ENCODE measurements around the gene MEA1.

The MEA1 gene

GRCh38 chr6:43061861-43062260 is 48.1 kb upstream of the MEA1 start:
- H3K4me1 ChIP-seq (ENCODE audit: control insufficient read depth, insufficient read depth, low read length) = peaks cover 9% of the 10 kb centered on the region
- TF ChIP-seq HOXA7 (CRISPR knock-in tag; IDR thresholded peaks at IDR 0.05; ENCODE audit: borderline replicate concordance) = no peak
- no peak for TF ChIP-seq SALL2 (tag by site-specific recombination; IDR thresholded peaks at IDR 0.05; ENCODE audit: borderline replicate concordance)
- no peak for TF ChIP-seq ATF2 (tag by site-specific recombination; IDR thresholded peaks at IDR 0.05; ENCODE audit: low read depth)
- no peak for TF ChIP-seq ZNF18 (tag by site-specific recombination; IDR thresholded peaks at IDR 0.05)
- no peak for TF ChIP-seq SP2 (tag by site-specific recombination; IDR thresholded peaks at IDR 0.05)
- no peak for TF ChIP-seq ZNF184 (tag by site-specific recombination; IDR thresholded peaks at IDR 0.05)
- no peak for TF ChIP-seq ZNF26 (tag by site-specific recombination; IDR thresholded peaks at IDR 0.05)
- TF ChIP-seq ZNF792 (tag by site-specific recombination; IDR thresholded peaks at IDR 0.05) = no peak
- no peak for TF ChIP-seq ZNF645 (tag by site-specific recombination; IDR thresholded peaks at IDR 0.05)
- TF ChIP-seq ZNF155 (tag by site-specific recombination; IDR thresholded peaks at IDR 0.05) = no peak
- no peak for TF ChIP-seq ZBTB11 (tag by site-specific recombination; conservative IDR thresholded peaks at IDR 0.05; ENCODE audit: low read depth)
- no peak for TF ChIP-seq GLI4 (tag by site-specific recombination; IDR thresholded peaks at IDR 0.05)
- no peak for TF ChIP-seq BCL6B (tag by site-specific recombination; IDR thresholded peaks at IDR 0.05)
- no peak for TF ChIP-seq ZNF747 (tag by site-specific recombination; IDR thresholded peaks at IDR 0.05)
- no peak for TF ChIP-seq ZNF2 (tag by site-specific recombination; IDR thresholded peaks at IDR 0.05)
- TF ChIP-seq ZNF843 (tag by site-specific recombination; IDR thresholded peaks at IDR 0.05) = no peak
- no peak for TF ChIP-seq ZNF530 (tag by site-specific recombination; IDR thresholded peaks at IDR 0.05; ENCODE audit: low read depth)
- no peak for TF ChIP-seq KLF1 (tag by site-specific recombination; IDR thresholded peaks at IDR 0.05)
- TF ChIP-seq ZNF837 (tag by site-specific recombination; IDR thresholded peaks at IDR 0.05) = no peak
- no peak for TF ChIP-seq ZBTB49 (tag by site-specific recombination; IDR thresholded peaks at IDR 0.05; ENCODE audit: low read depth)
- POLR2A ChIA-PET = no interaction called here
- peaks cover 16 to 59% of the 10 kb centered on the region in 2 experiments; a peak in 2 of 3 replicates for H3K36me3 ChIP-seq (ENCODE audit: control insufficient read depth in 2 of 2, insufficient read depth in 1 of 2, low read length in 2 of 2)
- no peak overlapping the region for H3K4me3 ChIP-seq (ENCODE audit: low read depth, low read length)
- H3K9me3 ChIP-seq (ENCODE audit: control insufficient read depth, insufficient read depth, low read depth, low read length) = no peaks in the 10 kb centered on the region
- CTCF ChIA-PET = interaction anchor here (0.6 to 4.6 kb wide), 3 partner anchors 81 to 108 kb away, joined by 3 to 26 read pairs (median 6); no protein-coding TSS in a partner anchor
- H3K27ac ChIP-seq (ENCODE audit: extremely low read depth, low read depth, low read length) = no peak overlapping the region
